ENCODE data around the gene CDKN2A.

The CDKN2A gene

GRCh38 chr9:21935631-21936030 lies 58.6 kb downstream of the CDKN2A start:
- H3K4me3 ChIP-seq (replicated peaks; ENCODE audit: insufficient read depth, low read length): no peak overlapping the region
- no peak overlapping the region for H3K27ac ChIP-seq (replicated peaks)
- TF ChIP-seq SPI1 (IDR thresholded peaks at IDR 0.05; ENCODE audit: borderline replicate concordance, low read depth) (no peak), GABPA (IDR thresholded peaks at IDR 0.05; ENCODE audit: low read depth) (no peak), REST (IDR thresholded peaks at IDR 0.05; ENCODE audit: insufficient replicate concordance, low read depth) (no peak), POLR2AphosphoS5 (IDR thresholded peaks at IDR 0.05; ENCODE audit: low read depth) (no peak), CTCF (IDR thresholded peaks at IDR 0.05; ENCODE audit: insufficient read depth, low read length) (no peak)
- no peaks in the 10 kb centered on the region for H3K27me3 ChIP-seq (ENCODE audit: insufficient read depth, poor library complexity, severe bottlenecking)
- no peak for DNase-seq (ENCODE audit: low read depth in 1 of 2, low spot score in 1 of 2)

GRCh38 chr9:21933865-21934264 lies 60.3 kb downstream of the CDKN2A start:
- no peaks in the 10 kb centered on the region for H3K27me3 ChIP-seq (ENCODE audit: insufficient read depth, poor library complexity, severe bottlenecking)
- no peak for DNase-seq (ENCODE audit: low read depth in 1 of 2, low spot score in 1 of 2)
- TF ChIP-seq POLR2AphosphoS5 (IDR thresholded peaks at IDR 0.05; ENCODE audit: low read depth) (no peak), CTCF (IDR thresholded peaks at IDR 0.05; ENCODE audit: insufficient read depth, low read length) (no peak), REST (IDR thresholded peaks at IDR 0.05; ENCODE audit: insufficient replicate concordance, low read depth) (no peak), SPI1 (IDR thresholded peaks at IDR 0.05; ENCODE audit: borderline replicate concordance, low read depth) (peak; percentile 80), GABPA (IDR thresholded peaks at IDR 0.05; ENCODE audit: low read depth) (no peak)
- no peak overlapping the region for H3K4me3 ChIP-seq (replicated peaks; ENCODE audit: insufficient read depth, low read length)
- H3K27ac ChIP-seq (replicated peaks): no peak overlapping the region

- no peak for TF ChIP-seq POLR2AphosphoS5 (IDR thresholded peaks at IDR 0.05; ENCODE audit: low read depth)
- TF ChIP-seq CTCF (IDR thresholded peaks at IDR 0.05; ENCODE audit: insufficient read depth, low read length): no peak
- TF ChIP-seq GABPA (IDR thresholded peaks at IDR 0.05; ENCODE audit: low read depth): no peak
- TF ChIP-seq SPI1 (IDR thresholded peaks at IDR 0.05; ENCODE audit: borderline replicate concordance, low read depth): no peak
- no peak for TF ChIP-seq REST (IDR thresholded peaks at IDR 0.05; ENCODE audit: insufficient replicate concordance, low read depth)
- Histone ChIP-seq H3K27me3 (ENCODE audit: insufficient read depth, poor library complexity, severe bottlenecking) (no peaks in the 10 kb centered on the region), H3K27ac (replicated peaks) (no peak overlapping the region), H3K4me3 (replicated peaks; ENCODE audit: insufficient read depth, low read length) (no peak overlapping the region)
- DNase-seq (ENCODE audit: low read depth in 1 of 2, low spot score in 1 of 2): no peak
These were observed 60.9 kb downstream of the CDKN2A start for GRCh38 chr9:21933281-21933680.
